GM18499 (cell line): Measurements from ENCODE around the gene PRSS21.

Experiments used
- ATAC-seq: cut with Tn5 transposase; IDR thresholded peaks from one replicate; pipeline ENCODE4 v1.9.1; 2021; ENCODE audit warnings: moderate number of reproducible peaks; ENCODE audit not compliant: insufficient read depth, unreplicated experiment

Gene PRSS21

GRCh38 chr16:2799859-2800226 is 17.2 kb upstream of the PRSS21 start:
- no peak for ATAC-seq

- no peak for ATAC-seq
Measured at GRCh38 chr16:2803545-2804195, 13.4 kb upstream of the PRSS21 start.

- no peak for ATAC-seq
Measured at GRCh38 chr16:2804728-2805127, 12.3 kb upstream of the PRSS21 start.

GRCh38 chr16:2806286-2806685 is 10.8 kb upstream of the PRSS21 start:
- no peak for ATAC-seq

- ATAC-seq = no peak
Measured at GRCh38 chr16:2808181-2808580, 8.9 kb upstream of the PRSS21 start.

- ATAC-seq = no peak
Measured at GRCh38 chr16:2809149-2809760, 7.8 kb upstream of the PRSS21 start.

- ATAC-seq = no peak
Measured at GRCh38 chr16:2810651-2811050, 6.4 kb upstream of the PRSS21 start.

- no peak for ATAC-seq
Measured at GRCh38 chr16:2811703-2812471, 5.2 kb upstream of the PRSS21 start.

GRCh38 chr16:2813771-2814221 is 3.2 kb upstream of the PRSS21 start:
- no peak for ATAC-seq

- ATAC-seq = no peak
Measured at GRCh38 chr16:2814551-2815298, 2.3 kb upstream of the PRSS21 start.

- ATAC-seq = no peak
Measured at GRCh38 chr16:2815299-2815771, 1.7 kb upstream of the PRSS21 start.

- ATAC-seq = no peak
Measured at GRCh38 chr16:2817340-2818271, 569 bp downstream of the PRSS21 start.

GRCh38 chr16:2818272-2818876 is 1.3 kb downstream of the PRSS21 start:
- ATAC-seq = no peak

- ATAC-seq = no peak
Measured at GRCh38 chr16:2819179-2819938, 2.3 kb downstream of the PRSS21 start.

- no peak for ATAC-seq
Measured at GRCh38 chr16:2819939-2820835, 3.1 kb downstream of the PRSS21 start.

GRCh38 chr16:2820836-2821486 is 3.9 kb downstream of the PRSS21 start:
- no peak for ATAC-seq
